ENCODE results near the gene TLN1. TPM values are rescaled to one million over a fixed set of nuclear protein-coding genes. Genes with fewer than 3 reads are reported as not detected.
A peak's percentile ranks its signal among the peaks of the same experiment; 100 is the strongest.

Gene TLN1
- total RNA-seq (100 to 1,000 TPM; 149 to 151 TPM), total RNA-seq (248 to 695 (median 414) reads per million in 172 experiments)
- 221 TPM for polyA plus RNA-seq (2013, experiment 1 of 2)
- polyA plus RNA-seq (2013, experiment 2 of 2), result 217 TPM

GRCh38 chr9:35732185-35732799 lies at the start of gene TLN1, which contains the start of gene CREB3:
TSS of gene TLN1 (minus strand) at chr9:35732195. CDS start at chr9:35725694, 6,501 bp downstream.
TSS of gene CREB3 (plus strand) at chr9:35732666. CDS start at chr9:35732773, 107 bp downstream.
- H3K36me3 Mint-ChIP-seq (ENCODE audit: low read depth), result peaks cover 30% of the 10 kb centered on the region
- peak within 1 kb of the TSS; percentile 90 for H3K4me3 Mint-ChIP-seq
- H3K27me3 Mint-ChIP-seq, result no peaks in the 10 kb centered on the region
- peak within 1 kb of the TSS; percentile 91 for H3K4me3 ChIP-seq (ENCODE audit: low read length)
- ATAC-seq (ENCODE audit: poor library complexity) (peak; percentile 91), DNase-seq (peak; percentile 90 to 99 (median 96))
- ChIA-PET POLR2A (interaction anchor here (0.6 to 3.9 kb wide), 30 partner anchors 9 to 1086 kb away, joined by 3 to 84 read pairs (median 5); partner anchors contain the start of genes ARHGEF39, CCDC107, CLTA and GALT), CTCF (interaction anchor here (0.8 to 5.8 kb wide), 15 partner anchors 16 to 636 kb away, joined by 3 to 40 read pairs (median 6); partner anchors contain the start of genes CCDC107, GBA2, PIGO and RGP1)
- no peak for TF ChIP-seq CTCF (IDR thresholded peaks at IDR 0.05)
- H3K9me3 Mint-ChIP-seq, result no peaks in the 10 kb centered on the region
- H3K27ac Mint-ChIP-seq, result no peak within 1 kb of the TSS
- peaks cover 22% of the 10 kb centered on the region for H3K4me1 Mint-ChIP-seq (ENCODE audit: low read depth)
- no peaks in the 10 kb centered on the region for H3K27me3 ChIP-seq (ENCODE audit: control insufficient read depth in 1 of 2, insufficient read depth in 2 of 2, low read length in 2 of 2)
- intact Hi-C loops (cut with DNase I, micrococcal nuclease), result loop anchor here (1.0 to 10.0 kb wide), 13 partner anchors 17 to 1033 kb away; partner anchors contain the start of genes GBA2 (in 2 of the 2), RGP1 (in 2 of the 2), ATOSB (in 1 of the 2) and DNAJB5 (in 1 of the 2)
- H3K27ac ChIP-seq (ENCODE audit: low read depth in 1 of 2, low read length in 2 of 2), result peak within 1 kb of the TSS; percentile 89 to 95
- H3K4me1 ChIP-seq (ENCODE audit: insufficient read depth, low read length), result peaks cover 71% of the 10 kb centered on the region
- peaks cover 36% of the 10 kb centered on the region for H3K36me3 ChIP-seq (ENCODE audit: insufficient read depth, low read length)
- H3K9me3 ChIP-seq (ENCODE audit: control insufficient read depth in 1 of 2, insufficient read depth in 1 of 2, low read length in 2 of 2), result no peaks in the 10 kb centered on the region

DNA sequence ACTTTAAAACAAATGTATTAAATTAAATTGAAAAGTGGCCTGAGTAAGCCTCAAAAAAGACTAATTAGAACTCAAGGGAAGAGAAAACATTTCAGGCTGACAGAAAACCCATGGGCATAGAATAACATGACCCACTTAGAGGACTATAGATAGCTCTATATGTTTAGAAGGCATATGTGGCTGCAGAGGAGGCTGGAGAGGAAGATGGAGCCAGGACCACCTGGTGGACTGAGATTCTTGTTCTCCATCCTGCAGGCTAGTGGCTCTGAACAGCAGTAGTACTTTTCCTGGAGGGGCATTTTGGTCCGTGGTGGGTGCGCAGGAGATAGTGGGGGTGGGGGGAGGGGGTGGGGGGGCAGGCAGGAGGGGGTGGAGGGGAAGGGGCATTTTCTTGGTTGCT lies 49.1 kb upstream of the TLN1 start:
- no peak overlapping the region for H3K27ac Mint-ChIP-seq
- TF ChIP-seq CTCF (IDR thresholded peaks at IDR 0.05), result no peak

GRCh38 chr9:35778496-35778895 lies 46.5 kb upstream of the TLN1 start:
- H3K27me3 ChIP-seq (ENCODE audit: control insufficient read depth in 1 of 2, insufficient read depth in 2 of 2, low read length in 2 of 2), result no peaks in the 10 kb centered on the region
- ChIA-PET CTCF (interaction anchor here (0.5 to 1.3 kb wide), 2 partner anchors 12 to 707 kb away, joined by 3 to 4 read pairs; no protein-coding TSS in a partner anchor), POLR2A (no interaction called here)
- no peak for TF ChIP-seq CTCF (IDR thresholded peaks at IDR 0.05)
- H3K4me1 Mint-ChIP-seq (ENCODE audit: low read depth), result no peaks in the 10 kb centered on the region
- peaks cover 26% of the 10 kb centered on the region for H3K36me3 Mint-ChIP-seq (ENCODE audit: low read depth)
- ATAC-seq (ENCODE audit: poor library complexity) (no peak), DNase-seq (no peak)
- no peaks in the 10 kb centered on the region for H3K9me3 Mint-ChIP-seq
- no peaks in the 10 kb centered on the region for H3K9me3 ChIP-seq (ENCODE audit: control insufficient read depth in 1 of 2, insufficient read depth in 1 of 2, low read length in 2 of 2)
- no peaks in the 10 kb centered on the region for H3K4me1 ChIP-seq (ENCODE audit: insufficient read depth, low read length)
- H3K36me3 ChIP-seq (ENCODE audit: insufficient read depth, low read length), result peaks cover 4% of the 10 kb centered on the region
- no peak overlapping the region for H3K27ac ChIP-seq (ENCODE audit: low read depth in 1 of 2, low read length in 2 of 2)
- no peaks in the 10 kb centered on the region for H3K27me3 Mint-ChIP-seq
- no peak overlapping the region for H3K4me3 Mint-ChIP-seq
- no peak overlapping the region for H3K4me3 ChIP-seq (ENCODE audit: low read length)
- H3K27ac Mint-ChIP-seq, result no peak overlapping the region
- intact Hi-C loops (cut with DNase I, micrococcal nuclease), result no loop called here

More for the DNA sequence above, 49.1 kb upstream of the TLN1 start:
- no peaks in the 10 kb centered on the region for H3K27me3 ChIP-seq (ENCODE audit: control insufficient read depth in 1 of 2, insufficient read depth in 2 of 2, low read length in 2 of 2)
- POLR2A ChIA-PET, result no interaction called here
- no peaks in the 10 kb centered on the region for H3K9me3 ChIP-seq (ENCODE audit: control insufficient read depth in 1 of 2, insufficient read depth in 1 of 2, low read length in 2 of 2)
- DNase-seq (no peak), ATAC-seq (ENCODE audit: poor library complexity) (no peak)
- Mint-ChIP-seq H3K4me3 (no peak overlapping the region), H3K36me3 (ENCODE audit: low read depth) (peaks cover 36% of the 10 kb centered on the region), H3K27me3 (no peaks in the 10 kb centered on the region), H3K9me3 (no peaks in the 10 kb centered on the region), H3K4me1 (ENCODE audit: low read depth) (no peaks in the 10 kb centered on the region)
- intact Hi-C loops (cut with DNase I, micrococcal nuclease), result no loop called here
- H3K4me3 ChIP-seq (ENCODE audit: low read length), result no peak overlapping the region
- CTCF ChIA-PET, result interaction anchor here (0.7 kb wide), 1 partner anchor 84 kb away, joined by 4 read pairs; no protein-coding TSS in a partner anchor
- no peaks in the 10 kb centered on the region for H3K4me1 ChIP-seq (ENCODE audit: insufficient read depth, low read length)
- H3K36me3 ChIP-seq (ENCODE audit: insufficient read depth, low read length), result peaks cover 11% of the 10 kb centered on the region
- H3K27ac ChIP-seq (ENCODE audit: low read depth in 1 of 2, low read length in 2 of 2), result no peak overlapping the region
